Epithelial cell of proximal tubule (primary cell): ENCODE results near the gene TAF13. TPM values are rescaled to one million over a fixed set of nuclear protein-coding genes. Genes with fewer than 3 reads are reported as not detected.
"Not testable (repeated sequence)": the region's sequence is repeated elsewhere in the genome, so short reads cannot be mapped to it uniquely, and the experiment has no call there.

ENCODE experiments used
- DNase-seq: peaks from one replicate; pipeline ENCODE4 v3.0.0-alpha.2; 2011; ENCODE audit warnings: low read depth
- H3K4me3 ChIP-seq: 2 replicates; pipeline ENCODE4 v1.5.1; 2011; ENCODE audit warnings: low read depth, mild to moderate bottlenecking, low read length
- total RNA-seq: library from RNA; depleted of rRNA; stranded (reverse); fragments of >200 nt; gene quantifications from 2 replicates; pipeline ENCODE4 v1.2.3, GENCODE V29; 2015
- TF ChIP-seq, protein P1 (sequence below): conservative IDR thresholded peaks from 2 replicates; pipeline ENCODE4 v1.5.1; 2012; ENCODE audit warnings: low read depth, mild to moderate bottlenecking, low read length

TAF13 gene
- total RNA-seq, 1 donor from 2014 or later, result 44.5 TPM

DNA sequence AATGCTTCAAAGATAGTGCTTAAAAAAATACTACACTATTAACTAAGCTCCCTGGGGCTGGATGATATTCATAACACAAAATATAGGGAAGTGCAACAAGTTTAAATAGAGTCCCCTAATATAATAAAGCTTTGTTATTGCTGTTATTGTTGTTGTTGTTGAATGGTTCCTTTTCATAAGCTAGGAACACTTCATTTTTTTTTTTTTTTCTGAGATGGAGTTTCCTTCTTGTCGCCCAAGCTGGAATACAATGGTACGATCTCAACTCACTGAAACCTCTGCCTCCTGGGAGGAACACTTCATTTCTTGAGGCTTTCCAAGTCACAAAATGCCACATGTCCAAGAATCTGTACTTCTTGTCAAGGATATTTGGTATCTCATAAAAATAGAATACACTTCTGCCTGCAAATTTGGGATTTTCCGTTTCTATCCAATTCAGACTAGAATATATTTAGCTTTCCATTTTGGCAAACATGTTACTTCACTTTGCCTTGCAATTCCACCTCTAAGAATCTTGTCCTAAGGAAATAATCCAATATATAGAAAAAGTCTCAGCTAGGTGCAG lies 55.0 kb downstream of the TAF13 start:
- TF ChIP-seq, protein P1, sequence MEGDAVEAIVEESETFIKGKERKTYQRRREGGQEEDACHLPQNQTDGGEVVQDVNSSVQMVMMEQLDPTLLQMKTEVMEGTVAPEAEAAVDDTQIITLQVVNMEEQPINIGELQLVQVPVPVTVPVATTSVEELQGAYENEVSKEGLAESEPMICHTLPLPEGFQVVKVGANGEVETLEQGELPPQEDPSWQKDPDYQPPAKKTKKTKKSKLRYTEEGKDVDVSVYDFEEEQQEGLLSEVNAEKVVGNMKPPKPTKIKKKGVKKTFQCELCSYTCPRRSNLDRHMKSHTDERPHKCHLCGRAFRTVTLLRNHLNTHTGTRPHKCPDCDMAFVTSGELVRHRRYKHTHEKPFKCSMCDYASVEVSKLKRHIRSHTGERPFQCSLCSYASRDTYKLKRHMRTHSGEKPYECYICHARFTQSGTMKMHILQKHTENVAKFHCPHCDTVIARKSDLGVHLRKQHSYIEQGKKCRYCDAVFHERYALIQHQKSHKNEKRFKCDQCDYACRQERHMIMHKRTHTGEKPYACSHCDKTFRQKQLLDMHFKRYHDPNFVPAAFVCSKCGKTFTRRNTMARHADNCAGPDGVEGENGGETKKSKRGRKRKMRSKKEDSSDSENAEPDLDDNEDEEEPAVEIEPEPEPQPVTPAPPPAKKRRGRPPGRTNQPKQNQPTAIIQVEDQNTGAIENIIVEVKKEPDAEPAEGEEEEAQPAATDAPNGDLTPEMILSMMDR, result no peak
- no peak for DNase-seq
- H3K4me3 ChIP-seq, result no peak overlapping the region

GRCh38 chr1:109017719-109018118 lies 58.1 kb downstream of the TAF13 start:
- not testable (repeated sequence) for DNase-seq, H3K4me3 ChIP-seq

- no peak overlapping the region for H3K4me3 ChIP-seq
- TF ChIP-seq, protein P1, result no peak
- no peak for DNase-seq
These were observed 58.7 kb downstream of the TAF13 start for GRCh38 chr1:109017134-109017533.

Other genes starting within 250 kb of the TAF13 start
- not detected in 2 replicates for gene AKNAD1, start 218.9 kb downstream of the TAF13 start, total RNA-seq
- gene GPSM2, start 199.0 kb downstream of the TAF13 start, total RNA-seq, result 35.2 and 49.9 TPM in 2 replicates
- 17.7 and 19.4 TPM in 2 replicates for gene CLCC1, start 112.5 kb downstream of the TAF13 start, total RNA-seq
- 8.0 and 10.3 TPM in 2 replicates for gene WDR47, start 33.9 kb downstream of the TAF13 start, total RNA-seq
- 12.5 and 13.1 TPM in 2 replicates for gene TMEM167B, start 14.8 kb upstream of the TAF13 start, total RNA-seq
- 0.29 TPM in 1 of 2 replicates, not detected in the other for gene ELAPOR1, start 38.1 kb upstream of the TAF13 start, total RNA-seq
- gene SARS1, start 137.9 kb upstream of the TAF13 start, total RNA-seq, result 153 and 177 TPM in 2 replicates
- 8.2 and 14.2 TPM in 2 replicates for gene CELSR2, start 173.5 kb upstream of the TAF13 start, total RNA-seq
- 56.6 and 67.9 TPM in 2 replicates for gene PSRC1, start 207.1 kb upstream of the TAF13 start, total RNA-seq
- not detected in 2 replicates for gene MYBPHL, start 231.0 kb upstream of the TAF13 start, total RNA-seq